IMR-90 (cell line): Measurements from ENCODE around the gene PAPSS2.

ENCODE experiments used
- CEBPB ChIP-seq: IDR thresholded peaks from 2 replicates; pipeline ENCODE4 v1.6.1; 2012; ENCODE audit warnings: low read depth, low read length, improper control_type of control experiment
- CHD1 ChIP-seq: IDR thresholded peaks from 2 replicates; pipeline ENCODE4 v1.6.1; 2012; ENCODE audit warnings: low read depth, low read length, improper control_type of control experiment
- CTCF ChIP-seq: conservative IDR thresholded peaks from 2 replicates; pipeline ENCODE4 v1.5.1; 2012; ENCODE audit warnings: mild to moderate bottlenecking, low read depth, low read length, improper control_type of control experiment
- ELK1 ChIP-seq: fragments of 150-350 bp; IDR thresholded peaks from 2 replicates; pipeline ENCODE4 v1.6.1; 2016; ENCODE audit warnings: low read depth, mild to moderate bottlenecking, low read length, moderate library complexity, borderline replicate concordance
- MAFK ChIP-seq: IDR thresholded peaks from 2 replicates; pipeline ENCODE4 v1.6.1; 2012; ENCODE audit warnings: low read depth, low read length, improper control_type of control experiment
- MAZ ChIP-seq: IDR thresholded peaks from 2 replicates; pipeline ENCODE4 v1.6.1; 2012; ENCODE audit warnings: low read depth, mild to moderate bottlenecking, low read length, improper control_type of control experiment, moderate library complexity, borderline replicate concordance
- NFE2L2 ChIP-seq: fragments of 150-350 bp; IDR thresholded peaks from 2 replicates; pipeline ENCODE4 v1.6.1; 2016; ENCODE audit warnings: low read depth, mild to moderate bottlenecking, low read length
- POLR2A ChIP-seq: IDR thresholded peaks from 2 replicates; pipeline ENCODE4 v1.6.1; 2012; ENCODE audit warnings: mild to moderate bottlenecking, low read depth, low read length
- RAD21 ChIP-seq: IDR thresholded peaks from 2 replicates; pipeline ENCODE4 v1.6.1; 2012; ENCODE audit warnings: low read length, improper control_type of control experiment
- RCOR1 ChIP-seq: IDR thresholded peaks from 2 replicates; pipeline ENCODE4 v1.6.1; 2012; ENCODE audit warnings: mild to moderate bottlenecking, low read length, improper control_type of control experiment; ENCODE audit not compliant: insufficient replicate concordance
- RFX5 ChIP-seq: IDR thresholded peaks from 2 replicates; pipeline ENCODE4 v1.8.0; 2012; ENCODE audit warnings: low read depth, mild to moderate bottlenecking, low read length, moderate library complexity
- SMC3 ChIP-seq: fragments of 150-350 bp; IDR thresholded peaks from 2 replicates; pipeline ENCODE4 v1.6.1; 2016; ENCODE audit warnings: low read depth, mild to moderate bottlenecking, antibody characterized with exemption, low read length, moderate library complexity
- USF2 ChIP-seq: fragments of 150-350 bp; IDR thresholded peaks from 2 replicates; pipeline ENCODE4 v1.6.1; 2017; ENCODE audit warnings: mild to moderate bottlenecking, antibody characterized with exemption, low read length, low read depth

DNA sequence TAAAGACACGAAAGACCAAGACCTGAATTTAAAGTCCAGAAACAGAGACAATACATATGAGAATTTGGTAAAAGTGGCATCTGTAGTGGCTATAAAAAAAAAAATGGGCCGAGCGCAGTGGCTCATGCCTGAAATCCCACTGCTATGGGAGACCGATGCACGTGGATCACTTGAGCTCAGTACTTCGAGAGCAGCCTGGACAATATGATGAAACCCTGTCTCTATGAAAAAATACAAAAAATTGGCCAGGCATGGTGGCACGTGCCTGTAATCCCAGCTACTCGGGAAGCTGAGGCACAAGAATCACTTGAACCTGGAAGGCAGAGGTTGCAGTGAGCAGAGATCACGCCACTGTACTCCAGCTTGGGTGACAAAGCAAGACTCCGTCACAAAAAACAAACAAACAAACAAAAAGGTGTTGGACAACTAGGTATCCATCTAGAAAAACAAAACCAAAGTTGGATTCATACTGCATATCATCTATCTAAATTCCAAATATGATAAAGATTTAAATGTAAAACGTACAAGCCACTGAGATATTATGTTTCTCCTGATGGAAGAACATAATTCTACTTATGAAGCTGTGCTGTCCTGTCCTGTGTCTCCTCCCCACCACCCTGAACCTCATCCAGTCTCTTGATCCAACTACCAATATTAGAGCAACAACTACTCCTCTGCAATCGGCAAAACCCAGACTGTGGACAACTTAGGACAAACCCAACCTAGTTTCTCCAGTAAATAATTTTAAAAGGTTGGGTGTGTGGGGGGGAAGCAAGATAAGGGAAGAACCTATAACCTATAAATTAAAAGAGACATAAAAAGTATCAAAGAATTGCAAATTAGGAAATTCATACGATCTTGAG lies 104.6 kb downstream of the PAPSS2 start:
- TF ChIP-seq CEBPB: no peak
- TF ChIP-seq CTCF: no peak
- TF ChIP-seq CHD1: no peak
- no peak for TF ChIP-seq USF2
- no peak for TF ChIP-seq POLR2A
- no peak for TF ChIP-seq RFX5
- no peak for TF ChIP-seq MAZ
- TF ChIP-seq RCOR1: no peak
- TF ChIP-seq NFE2L2: no peak
- no peak for TF ChIP-seq MAFK
- no peak for TF ChIP-seq ELK1
- TF ChIP-seq SMC3: no peak
- no peak for TF ChIP-seq RAD21
